GM12878 (cell line): Measurements from ENCODE around the gene DTNBP1. TPM values are rescaled to one million over a fixed set of nuclear protein-coding genes. Genes with fewer than 3 reads are reported as not detected.

Source experiments
- ATAC-seq: fragments of 200-7000 bp; cut with Tn5 transposase; 3 replicates; pipeline ENCODE4 v1.9.1; 2020; ENCODE audit warnings: mild to moderate bottlenecking, moderate library complexity
- BruUV-seq: library from RNA; stranded (reverse); fragments of 400-500 nt; replicated peaks from 2 replicates; lab custom pipeline; 2021; lab: Mats Ljungman, UMichigan
- CTCF ChIA-PET: fragments of 300-600 bp; sonication (Branson Sonifier 250); formaldehyde crosslinking; extraction: SDS; loops from one replicate; lab custom pipeline; 2021; ENCODE audit warnings: inconsistent platforms; lab: Yijun Ruan, JAX
- POLR2A ChIA-PET: fragments of 350-600 bp; formaldehyde crosslinking; extraction: SDS; loops from one replicate; lab custom pipeline; 2021; ENCODE audit warnings: inconsistent platforms; lab: Charles Lee
- RAD21 ChIA-PET: fragments of 300-600 bp; sonication (Branson Sonifier 250); formaldehyde crosslinking; loops from one replicate; lab custom pipeline; 2023; ENCODE audit warnings: antibody characterized with exemption; ENCODE audit not compliant: unreplicated experiment; lab: Charles Lee
- SMC1A ChIA-PET: fragments of 300-600 bp; sonication (Branson Sonifier 250); formaldehyde crosslinking; loops from one replicate; lab custom pipeline; 2023; ENCODE audit not compliant: unreplicated experiment, uncharacterized antibody; lab: Charles Lee
- DNase-seq: peaks from one replicate; pipeline ENCODE4 v3.0.0-alpha.2; 2011; ENCODE audit warnings: low read depth, low spot score
- FAIRE-seq: peaks from 3 replicates; lab custom pipeline; 2011; peaks lifted over from hg19 to GRCh38; lab: Jason Lieb, UNC
- H2AFZ ChIP-seq: 2 replicates; pipeline ENCODE4 v1.6.0; 2011; ENCODE audit warnings: low read depth, low read length, control low read depth; ENCODE audit not compliant: control insufficient read depth
- H3K27ac ChIP-seq: 2 replicates; pipeline ENCODE4 v1.5.1; 2011; ENCODE audit warnings: control low read depth; ENCODE audit not compliant: control insufficient read depth, insufficient read depth
- H3K27me3 ChIP-seq, 2 experiments: replicated peaks in 1 of 2; 2 replicates each; pipeline versions ENCODE4 v1.6.0 to v1.6.1; 2011; ENCODE audit warnings: low read length in 1 of 2; ENCODE audit not compliant: control insufficient read depth in 2 of 2, insufficient read depth in 2 of 2
- H3K36me3 ChIP-seq, 2 experiments: 2 replicates each; pipeline ENCODE4 v1.5.1; 2011; ENCODE audit warnings: low read length in 1 of 2; ENCODE audit not compliant: control insufficient read depth in 2 of 2, insufficient read depth in 2 of 2
- H3K4me1 ChIP-seq: 2 replicates; pipeline ENCODE4 v1.6.1; 2011; ENCODE audit warnings: mild to moderate bottlenecking, low read length, moderate library complexity, mixed read lengths; ENCODE audit not compliant: control insufficient read depth, insufficient read depth
- H3K4me2 ChIP-seq: 2 replicates; pipeline ENCODE4 v1.6.0; 2011; ENCODE audit warnings: control low read depth; ENCODE audit not compliant: control insufficient read depth, insufficient read depth
- H3K4me3 ChIP-seq: fragments of 200-600 bp; sonication (generic); 2 replicates; pipeline ENCODE4 v1.5.1; 2016
- H3K79me2 ChIP-seq: 2 replicates; pipeline ENCODE4 v1.6.0; 2011; ENCODE audit warnings: low read length; ENCODE audit not compliant: control insufficient read depth, insufficient read depth
- H3K9ac ChIP-seq: 2 replicates; pipeline ENCODE4 v1.8.0; 2011; ENCODE audit warnings: low read length, control low read depth, mixed read lengths; ENCODE audit not compliant: control insufficient read depth, insufficient read depth
- H3K9me3 ChIP-seq: replicated peaks from 3 replicates; pipeline ENCODE4 v1.5.1; 2011; ENCODE audit warnings: mild to moderate bottlenecking, low read length; ENCODE audit not compliant: control insufficient read depth, insufficient read depth
- H4K20me1 ChIP-seq: 2 replicates; pipeline ENCODE4 v1.6.0; 2011; ENCODE audit not compliant: control insufficient read depth, insufficient read depth
- ASH2L ChIP-seq: fragments of 300-600, 200-600 bp; sonication (generic); IDR thresholded peaks from 2 replicates; pipeline ENCODE4 v1.6.1; 2017; ENCODE audit warnings: low read depth, mild to moderate bottlenecking, borderline replicate concordance
- ETV6 ChIP-seq, 2 experiments: fragments of 450-650 bp in 1 of 2; IDR thresholded peaks in 1 of 2; conservative IDR thresholded peaks in 1 of 2; 2 replicates each; pipeline ENCODE4 v1.6.1; 2014; ENCODE audit warnings: antibody characterized with exemption in 1 of 2, borderline replicate concordance in 1 of 2, low read depth in 1 of 2, mild to moderate bottlenecking in 1 of 2, moderate library complexity in 1 of 2
- NFYB ChIP-seq: IDR thresholded peaks from 2 replicates; pipeline ENCODE4 v1.6.1; 2011; ENCODE audit warnings: low read depth, mild to moderate bottlenecking, low read length, improper control_type of control experiment, moderate library complexity; ENCODE audit not compliant: insufficient read depth
- POU2F2 ChIP-seq: IDR thresholded peaks from 3 replicates; pipeline ENCODE4 v1.6.1; 2011; ENCODE audit warnings: low read depth, mild to moderate bottlenecking, low read length, borderline replicate concordance
- ZNF217 ChIP-seq: fragments of 450-650 bp; IDR thresholded peaks from 2 replicates; pipeline ENCODE4 v1.6.1; 2017; ENCODE audit warnings: antibody characterized with exemption, mild to moderate bottlenecking
- ZNF622 ChIP-seq: fragments of 450-650 bp; IDR thresholded peaks from 2 replicates; pipeline ENCODE4 v1.6.1; 2017; ENCODE audit warnings: mild to moderate bottlenecking, inconsistent platforms
- WGBS: methylation state at CpG from one replicate; pipeline ENCODE4 v1.1.6; 2016; ENCODE audit warnings: low lambda C conversion rate; ENCODE audit not compliant: insufficient replicate concordance, insufficient coverage; ENCODE audit errors: missing lambda C conversion rate; 5-methylcytosine and 5-hydroxymethylcytosine counted together
- in situ Hi-C: fragments of 300-500 bp; cut with MboI; formaldehyde crosslinking; loops from 9 replicates; pipeline ENCODE4 v1.14.3; 2018; ENCODE audit warnings: mixed read lengths
- intact Hi-C: fragments of 100-400 bp; cut with micrococcal nuclease; formaldehyde crosslinking; loops from one replicate; pipeline ENCODE4 v1.14.2; 2022; ENCODE audit not compliant: unreplicated experiment
- polyA plus RNA-seq, 11 experiments: library from polyadenylated mRNA; depleted of rRNA in 4 of 11; unstranded in 6 of 11; stranded (reverse) in 5 of 11; fragments of >200 nt; fragmentation: Nextera tagmentation in 4 of 11; fragmentation: Illumina TruSeq in 1 of 11; extraction: Ambion mirVana in 4 of 11; extraction: Trizol in 1 of 11; gene quantifications; 1 replicate in 1 of 11; 2 replicates in 10 of 11; pipeline versions ENCODE4 v1.2.1 to v1.2.3, GENCODE V29; 2011 to 2016; ENCODE audit warnings: inconsistent platforms in 2 of 11, missing spikeins in 2 of 11, low read depth in 1 of 11
- total RNA-seq, 4 experiments: library from RNA; depleted of rRNA in 3 of 4; stranded (reverse); fragments of >200 nt in 3 of 4; fragmentation: Illumina TruSeq in 1 of 4; extraction: Trizol in 1 of 4; gene quantifications; 2 replicates each; pipeline versions ENCODE4 v1.2.1 to v1.2.3, GENCODE V29; 2013 to 2021
- TF ChIP-seq, protein P1 (sequence below): IDR thresholded peaks from 2 replicates; pipeline ENCODE4 v1.6.1; 2012; ENCODE audit warnings: mild to moderate bottlenecking, low read depth, low read length
- TF ChIP-seq, protein P2 (sequence below): fragments of 450-650 bp; IDR thresholded peaks from 2 replicates; pipeline ENCODE4 v1.6.1; 2017; ENCODE audit warnings: borderline replicate concordance
- TF ChIP-seq, protein P3 (sequence below): fragments of 450-650 bp; conservative IDR thresholded peaks from 2 replicates; pipeline ENCODE4 v1.6.1; 2017; ENCODE audit warnings: mild to moderate bottlenecking, moderate library complexity
- TF ChIP-seq, protein P4 (sequence below): fragments of 450-650 bp; IDR thresholded peaks from 2 replicates; pipeline ENCODE4 v1.6.1; 2018; ENCODE audit warnings: borderline replicate concordance, mild to moderate bottlenecking; ENCODE audit not compliant: partially characterized antibody

The DTNBP1 gene
- total and polyA plus RNA-seq, 10 of the 15 experiments (the other 5 are each of a cell fraction or from before 2014, with no cell fraction given), result 7.1 to 40.3 (median 20.1) TPM

DNA sequence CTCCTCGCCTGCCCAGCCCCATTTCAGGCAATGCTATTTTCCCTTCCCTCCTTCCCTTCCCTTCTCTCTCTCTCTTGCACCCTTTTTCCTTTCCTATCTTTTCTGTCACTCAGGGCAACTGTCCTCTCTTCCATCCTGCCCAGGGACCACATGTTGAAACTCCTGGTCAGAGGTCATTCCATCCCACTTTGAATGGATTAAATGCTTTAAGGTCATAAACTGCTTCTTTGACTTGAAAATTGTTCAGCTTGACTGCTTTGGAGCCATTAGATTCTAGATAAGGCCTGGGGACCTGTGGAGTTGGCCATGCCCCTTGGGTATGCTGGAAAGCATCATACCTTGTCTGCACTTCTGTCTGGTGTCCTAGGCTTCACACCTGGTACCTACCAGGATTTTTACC lies 106.1 kb downstream of the DTNBP1 start (continued):
- TF ChIP-seq ZNF217 (no peak), ETV6 (conservative IDR thresholded peaks at IDR 0.05 in 1 of 2, IDR thresholded peaks at IDR 0.05 in 1 of 2; ENCODE audit: borderline replicate concordance in 1 of 2, low read depth in 1 of 2) (no peak)
- TF ChIP-seq, protein P1, sequence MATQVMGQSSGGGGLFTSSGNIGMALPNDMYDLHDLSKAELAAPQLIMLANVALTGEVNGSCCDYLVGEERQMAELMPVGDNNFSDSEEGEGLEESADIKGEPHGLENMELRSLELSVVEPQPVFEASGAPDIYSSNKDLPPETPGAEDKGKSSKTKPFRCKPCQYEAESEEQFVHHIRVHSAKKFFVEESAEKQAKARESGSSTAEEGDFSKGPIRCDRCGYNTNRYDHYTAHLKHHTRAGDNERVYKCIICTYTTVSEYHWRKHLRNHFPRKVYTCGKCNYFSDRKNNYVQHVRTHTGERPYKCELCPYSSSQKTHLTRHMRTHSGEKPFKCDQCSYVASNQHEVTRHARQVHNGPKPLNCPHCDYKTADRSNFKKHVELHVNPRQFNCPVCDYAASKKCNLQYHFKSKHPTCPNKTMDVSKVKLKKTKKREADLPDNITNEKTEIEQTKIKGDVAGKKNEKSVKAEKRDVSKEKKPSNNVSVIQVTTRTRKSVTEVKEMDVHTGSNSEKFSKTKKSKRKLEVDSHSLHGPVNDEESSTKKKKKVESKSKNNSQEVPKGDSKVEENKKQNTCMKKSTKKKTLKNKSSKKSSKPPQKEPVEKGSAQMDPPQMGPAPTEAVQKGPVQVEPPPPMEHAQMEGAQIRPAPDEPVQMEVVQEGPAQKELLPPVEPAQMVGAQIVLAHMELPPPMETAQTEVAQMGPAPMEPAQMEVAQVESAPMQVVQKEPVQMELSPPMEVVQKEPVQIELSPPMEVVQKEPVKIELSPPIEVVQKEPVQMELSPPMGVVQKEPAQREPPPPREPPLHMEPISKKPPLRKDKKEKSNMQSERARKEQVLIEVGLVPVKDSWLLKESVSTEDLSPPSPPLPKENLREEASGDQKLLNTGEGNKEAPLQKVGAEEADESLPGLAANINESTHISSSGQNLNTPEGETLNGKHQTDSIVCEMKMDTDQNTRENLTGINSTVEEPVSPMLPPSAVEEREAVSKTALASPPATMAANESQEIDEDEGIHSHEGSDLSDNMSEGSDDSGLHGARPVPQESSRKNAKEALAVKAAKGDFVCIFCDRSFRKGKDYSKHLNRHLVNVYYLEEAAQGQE, result no peak
- TF ChIP-seq, all 136 proteins: peak for 0

DNA sequence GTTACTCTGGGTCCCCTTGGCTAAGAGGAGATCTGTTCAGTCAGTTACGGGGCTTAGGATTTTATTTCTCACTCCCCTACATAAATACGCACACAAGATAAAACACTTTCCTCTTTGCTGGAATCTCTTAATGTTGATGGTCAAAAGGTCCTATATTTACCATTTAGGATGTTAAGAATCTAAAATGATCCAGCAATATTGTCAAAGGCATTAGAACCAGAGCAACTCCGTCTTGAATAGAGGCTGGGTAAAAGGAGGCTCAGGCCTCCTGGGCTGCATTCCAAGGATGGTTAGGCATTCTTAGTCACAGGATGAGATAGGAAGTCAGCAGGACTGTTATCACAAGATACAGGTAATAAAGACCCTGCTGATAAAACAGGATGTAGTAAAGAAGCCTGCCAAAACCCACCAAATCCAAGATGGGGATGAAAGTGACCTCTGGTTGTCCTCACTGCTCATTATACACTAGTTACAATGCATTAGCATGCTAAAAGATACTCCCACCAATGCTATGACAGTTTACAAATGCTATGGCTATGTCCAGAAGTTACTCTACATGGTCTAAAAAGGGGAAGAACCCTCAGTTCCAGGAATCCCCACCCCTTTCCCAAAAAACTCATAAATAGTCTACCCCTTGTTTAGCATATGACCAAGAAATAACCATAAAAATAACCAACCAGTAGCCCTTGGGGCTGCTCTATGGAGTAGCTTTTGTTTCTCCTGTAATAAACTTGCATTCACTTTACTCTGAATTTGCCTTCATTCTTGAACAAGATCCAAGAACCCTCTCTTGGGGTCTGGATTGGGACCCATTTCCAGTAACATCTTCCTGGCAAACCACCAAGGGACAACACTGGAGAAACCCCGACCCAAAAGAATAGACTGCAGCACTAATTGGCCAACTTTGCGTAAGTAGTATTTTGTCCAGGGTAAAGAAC lies 107.5 kb downstream of the DTNBP1 start:
- Histone ChIP-seq H3K27ac (no peak overlapping the region), H2AFZ (no peak overlapping the region), H3K27me3 (no peaks in the 10 kb centered on the region), H3K9ac (no peak overlapping the region), H3K4me3 (no peak overlapping the region), H4K20me1 (no peaks in the 10 kb centered on the region), H3K79me2 (no peaks in the 10 kb centered on the region), H3K4me1 (peaks cover 7% of the 10 kb centered on the region), H3K4me2 (no peak overlapping the region), H3K36me3 (peaks cover 0 to 3% of the 10 kb centered on the region in 2 experiments; a peak in 3 of 4 replicates), H3K9me3 (no peaks in the 10 kb centered on the region)
- ATAC-seq (no peak), FAIRE-seq (no peak), DNase-seq (no peak)
- no TSS peak for BruUV-seq
- ChIA-PET POLR2A (no interaction called here), SMC1A (no interaction called here), CTCF (interaction anchor here (0.5 kb wide), 1 partner anchor 1363 kb away, joined by 4 read pairs; no protein-coding TSS in a partner anchor), RAD21 (no interaction called here)
- in situ Hi-C loops (no loop called here), intact Hi-C loops (no loop called here)
- 99% methylated on average over 5 of the region's 5 CpGs for WGBS
- TF ChIP-seq ZNF622 (no peak), POU2F2 (no peak), ASH2L (no peak), NFYB (no peak)
- TF ChIP-seq, protein P2, sequence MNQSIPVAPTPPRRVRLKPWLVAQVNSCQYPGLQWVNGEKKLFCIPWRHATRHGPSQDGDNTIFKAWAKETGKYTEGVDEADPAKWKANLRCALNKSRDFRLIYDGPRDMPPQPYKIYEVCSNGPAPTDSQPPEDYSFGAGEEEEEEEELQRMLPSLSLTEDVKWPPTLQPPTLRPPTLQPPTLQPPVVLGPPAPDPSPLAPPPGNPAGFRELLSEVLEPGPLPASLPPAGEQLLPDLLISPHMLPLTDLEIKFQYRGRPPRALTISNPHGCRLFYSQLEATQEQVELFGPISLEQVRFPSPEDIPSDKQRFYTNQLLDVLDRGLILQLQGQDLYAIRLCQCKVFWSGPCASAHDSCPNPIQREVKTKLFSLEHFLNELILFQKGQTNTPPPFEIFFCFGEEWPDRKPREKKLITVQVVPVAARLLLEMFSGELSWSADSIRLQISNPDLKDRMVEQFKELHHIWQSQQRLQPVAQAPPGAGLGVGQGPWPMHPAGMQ, result no peak
- TF ChIP-seq, protein P3, sequence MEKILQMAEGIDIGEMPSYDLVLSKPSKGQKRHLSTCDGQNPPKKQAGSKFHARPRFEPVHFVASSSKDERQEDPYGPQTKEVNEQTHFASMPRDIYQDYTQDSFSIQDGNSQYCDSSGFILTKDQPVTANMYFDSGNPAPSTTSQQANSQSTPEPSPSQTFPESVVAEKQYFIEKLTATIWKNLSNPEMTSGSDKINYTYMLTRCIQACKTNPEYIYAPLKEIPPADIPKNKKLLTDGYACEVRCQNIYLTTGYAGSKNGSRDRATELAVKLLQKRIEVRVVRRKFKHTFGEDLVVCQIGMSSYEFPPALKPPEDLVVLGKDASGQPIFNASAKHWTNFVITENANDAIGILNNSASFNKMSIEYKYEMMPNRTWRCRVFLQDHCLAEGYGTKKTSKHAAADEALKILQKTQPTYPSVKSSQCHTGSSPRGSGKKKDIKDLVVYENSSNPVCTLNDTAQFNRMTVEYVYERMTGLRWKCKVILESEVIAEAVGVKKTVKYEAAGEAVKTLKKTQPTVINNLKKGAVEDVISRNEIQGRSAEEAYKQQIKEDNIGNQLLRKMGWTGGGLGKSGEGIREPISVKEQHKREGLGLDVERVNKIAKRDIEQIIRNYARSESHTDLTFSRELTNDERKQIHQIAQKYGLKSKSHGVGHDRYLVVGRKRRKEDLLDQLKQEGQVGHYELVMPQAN, result no peak
- TF ChIP-seq, protein P4, sequence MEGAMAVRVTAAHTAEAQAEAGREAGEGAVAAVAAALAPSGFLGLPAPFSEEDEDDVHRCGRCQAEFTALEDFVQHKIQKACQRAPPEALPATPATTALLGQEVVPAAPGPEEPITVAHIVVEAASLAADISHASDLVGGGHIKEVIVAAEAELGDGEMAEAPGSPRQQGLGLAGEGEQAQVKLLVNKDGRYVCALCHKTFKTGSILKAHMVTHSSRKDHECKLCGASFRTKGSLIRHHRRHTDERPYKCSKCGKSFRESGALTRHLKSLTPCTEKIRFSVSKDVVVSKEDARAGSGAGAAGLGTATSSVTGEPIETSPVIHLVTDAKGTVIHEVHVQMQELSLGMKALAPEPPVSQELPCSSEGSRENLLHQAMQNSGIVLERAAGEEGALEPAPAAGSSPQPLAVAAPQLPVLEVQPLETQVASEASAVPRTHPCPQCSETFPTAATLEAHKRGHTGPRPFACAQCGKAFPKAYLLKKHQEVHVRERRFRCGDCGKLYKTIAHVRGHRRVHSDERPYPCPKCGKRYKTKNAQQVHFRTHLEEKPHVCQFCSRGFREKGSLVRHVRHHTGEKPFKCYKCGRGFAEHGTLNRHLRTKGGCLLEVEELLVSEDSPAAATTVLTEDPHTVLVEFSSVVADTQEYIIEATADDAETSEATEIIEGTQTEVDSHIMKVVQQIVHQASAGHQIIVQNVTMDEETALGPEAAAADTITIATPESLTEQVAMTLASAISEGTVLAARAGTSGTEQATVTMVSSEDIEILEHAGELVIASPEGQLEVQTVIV, result no peak
